Colonic mucosa (tissue), 4 donors: ENCODE data around the gene MICU2. TPM values are rescaled to one million over a fixed set of nuclear protein-coding genes. Genes with fewer than 3 reads are reported as not detected.

Experiments used
- DNase-seq: peaks from one replicate; pipeline ENCODE4 v3.0.0-alpha.2; 2020
- H3K27ac ChIP-seq: fragments of 200-600 bp; one replicate; pipeline ENCODE4 v1.8.0; 2021
- H3K27me3 ChIP-seq: fragments of 200-600 bp; one replicate; pipeline ENCODE4 v1.8.0; 2021
- H3K36me3 ChIP-seq: fragments of 200-600 bp; one replicate; pipeline ENCODE4 v1.8.0; 2021
- H3K4me1 ChIP-seq: fragments of 200-600 bp; one replicate; pipeline ENCODE4 v1.8.0; 2021; ENCODE audit warnings: mild to moderate bottlenecking
- H3K4me3 ChIP-seq: fragments of 200-600 bp; one replicate; pipeline ENCODE4 v1.8.0; 2021
- H3K9ac ChIP-seq, 2 donors: one replicate each; pipeline ENCODE4 v1.7.0; 2013; ENCODE audit warnings: control low read depth in 2 of 2, low read depth in 2 of 2, low read length in 2 of 2
- H3K9me3 ChIP-seq: fragments of 200-600 bp; one replicate; pipeline ENCODE4 v1.8.0; 2021
- CTCF ChIP-seq: fragments of 200-600 bp; IDR thresholded peaks from one replicate; pipeline ENCODE4 v1.8.0; 2022; ENCODE audit warnings: antibody characterized with exemption, mild to moderate bottlenecking
- intact Hi-C: fragments of 100-400 bp; cut with DNase I; formaldehyde crosslinking; loops from one replicate; pipeline ENCODE4 v1.14.1; 2022
- total RNA-seq, 2 donors: library from RNA; stranded (reverse); fragmentation: NEBNext Ultra II Directional in 1 of 2; extraction: Animal tissue kit (Norgen Biotek cat#: 25700) in 1 of 2; gene quantifications; one replicate each; pipeline ENCODE4 v1.2.1, GENCODE V29; 2021
- donor health status: healthy.
- donor health status: DM: no; HTN: no; CAD: no.
- donor health status: DM: no; HTN: no; CAD: no.

The MICU2 gene
- total RNA-seq, 2 donors from 2014 or later: 32.3 to 54.6 TPM

DNA sequence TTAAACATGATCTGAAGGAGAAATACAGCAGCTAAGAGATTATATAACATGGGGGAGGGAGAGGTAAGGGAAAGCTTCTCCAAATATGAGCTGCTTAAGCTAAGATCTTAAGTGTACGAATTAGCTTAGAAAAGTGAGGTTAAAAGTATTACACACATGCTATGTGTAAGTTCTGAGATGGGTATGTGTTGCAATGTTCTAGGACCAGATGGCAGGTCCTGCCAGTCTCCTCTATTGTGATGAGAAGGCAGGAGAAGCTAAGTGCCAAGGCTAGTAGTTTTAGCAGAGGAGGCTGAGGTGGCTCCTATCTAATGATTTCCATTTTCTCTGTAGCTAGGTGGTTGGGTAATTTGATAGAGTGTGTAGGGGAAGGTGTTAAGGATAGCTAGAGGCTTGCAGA, 57.6 kb downstream of the MICU2 start:
- intact Hi-C loops: no loop called here
- TF ChIP-seq CTCF: no peak

GRCh38 chr13:21544515-21544914, 59.5 kb downstream of the MICU2 start:
- H3K27me3 ChIP-seq: no peaks in the 10 kb centered on the region
- TF ChIP-seq CTCF: no peak
- no peaks in the 10 kb centered on the region for H3K4me1 ChIP-seq
- intact Hi-C loops: no loop called here
- H3K9me3 ChIP-seq: no peaks in the 10 kb centered on the region
- H3K4me3 ChIP-seq: no peak overlapping the region
- no peak overlapping the region for H3K9ac ChIP-seq
- no peak overlapping the region for H3K27ac ChIP-seq
- DNase-seq: no peak
- H3K36me3 ChIP-seq: no peaks in the 10 kb centered on the region

More for the DNA sequence above, 57.6 kb downstream of the MICU2 start:
- no peak overlapping the region for H3K4me3 ChIP-seq
- H3K9me3 ChIP-seq: no peaks in the 10 kb centered on the region
- no peak overlapping the region for H3K9ac ChIP-seq
- no peak for DNase-seq
- no peaks in the 10 kb centered on the region for H3K4me1 ChIP-seq
- no peaks in the 10 kb centered on the region for H3K27me3 ChIP-seq
- H3K36me3 ChIP-seq: no peaks in the 10 kb centered on the region
- no peak overlapping the region for H3K27ac ChIP-seq

DNA sequence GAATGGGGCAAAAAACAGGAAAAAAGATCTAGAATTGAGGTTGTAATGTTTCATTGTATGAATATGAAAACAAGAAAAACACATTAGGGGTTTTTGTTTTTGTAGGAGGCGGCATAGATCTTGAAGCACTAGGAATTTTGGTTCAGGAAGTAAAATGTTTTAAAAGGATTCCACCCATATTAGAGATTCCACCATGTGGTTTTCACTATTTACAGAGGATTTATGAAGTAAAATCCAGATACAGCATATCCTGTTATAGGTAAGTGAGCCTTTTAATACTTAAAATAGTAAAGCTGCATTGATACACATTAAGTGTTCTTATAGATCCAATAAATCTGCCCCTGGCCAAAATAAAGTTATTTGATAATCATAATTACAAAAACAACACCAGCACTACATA, 61.4 kb downstream of the MICU2 start:
- intact Hi-C loops: no loop called here
- no peak overlapping the region for H3K4me3 ChIP-seq
- no peak overlapping the region for H3K9ac ChIP-seq
- H3K27me3 ChIP-seq: no peaks in the 10 kb centered on the region
- H3K36me3 ChIP-seq: no peaks in the 10 kb centered on the region
- H3K9me3 ChIP-seq: no peaks in the 10 kb centered on the region
- TF ChIP-seq CTCF: no peak
- DNase-seq: no peak
- H3K27ac ChIP-seq: no peak overlapping the region
- no peaks in the 10 kb centered on the region for H3K4me1 ChIP-seq

- no peak overlapping the region for H3K9ac ChIP-seq
- TF ChIP-seq CTCF: no peak
- intact Hi-C loops: no loop called here
Measured at GRCh38 chr13:21541980-21542379, 62.0 kb downstream of the MICU2 start.

GRCh38 chr13:21541271-21541670, 62.7 kb downstream of the MICU2 start:
- intact Hi-C loops: no loop called here
- Histone ChIP-seq H3K27me3 (no peaks in the 10 kb centered on the region), H3K4me3 (no peak overlapping the region), H3K9ac (no peak overlapping the region), H3K27ac (no peak overlapping the region), H3K4me1 (no peaks in the 10 kb centered on the region), H3K36me3 (no peaks in the 10 kb centered on the region), H3K9me3 (no peaks in the 10 kb centered on the region)
- no peak for DNase-seq
- TF ChIP-seq CTCF: no peak

More at GRCh38 chr13:21541980-21542379, 62.0 kb downstream of the MICU2 start:
- Histone ChIP-seq H3K27me3 (no peaks in the 10 kb centered on the region), H3K4me3 (no peak overlapping the region), H3K4me1 (no peaks in the 10 kb centered on the region), H3K36me3 (no peaks in the 10 kb centered on the region), H3K27ac (no peak overlapping the region), H3K9me3 (no peaks in the 10 kb centered on the region)
- DNase-seq: no peak

DNA sequence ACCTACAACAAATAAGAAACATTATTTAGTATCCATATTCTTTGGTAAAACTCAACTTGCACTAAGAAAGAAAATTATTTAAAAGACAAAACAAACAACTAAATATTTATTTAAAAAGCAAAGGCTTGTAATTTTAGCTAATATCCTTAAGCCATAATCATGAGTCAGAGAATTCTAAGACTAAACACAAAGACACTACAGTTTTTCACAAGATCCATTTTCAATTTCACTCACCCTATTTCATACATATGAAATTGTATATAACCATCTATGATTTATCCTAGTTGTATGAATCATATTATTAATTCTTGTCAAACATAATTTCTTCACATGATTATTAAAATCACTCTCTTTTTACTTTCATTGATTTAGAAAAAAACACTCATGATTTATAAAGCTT, 64.3 kb downstream of the MICU2 start:
- no peak for TF ChIP-seq CTCF
- H3K36me3 ChIP-seq: no peaks in the 10 kb centered on the region
- no peaks in the 10 kb centered on the region for H3K27me3 ChIP-seq
- no peak overlapping the region for H3K27ac ChIP-seq
- DNase-seq: no peak
- H3K4me3 ChIP-seq: no peak overlapping the region
- no peak overlapping the region for H3K9ac ChIP-seq
- no peaks in the 10 kb centered on the region for H3K4me1 ChIP-seq
- intact Hi-C loops: no loop called here
- no peaks in the 10 kb centered on the region for H3K9me3 ChIP-seq
